Measurements from ENCODE around the gene ATP1A1.

- no peak for TF ChIP-seq CTCF (conservative IDR thresholded peaks at IDR 0.05 in 1 of 2, IDR thresholded peaks at IDR 0.05 in 1 of 2; ENCODE audit: low read depth in 1 of 2, low read length in 2 of 2)
- no peak for TF ChIP-seq EZH2 (IDR thresholded peaks at IDR 0.05; ENCODE audit: low read length, missing control alignments)
Measured at GRCh38 chr1:116325922-116326321, 47.1 kb upstream of the ATP1A1 start.
